SK-N-SH (cell line): ENCODE measurements around the gene SCG2. TPM values are rescaled to one million over a fixed set of nuclear protein-coding genes. Genes with fewer than 3 reads are reported as not detected.

ENCODE experiments used
- CTCF ChIA-PET: fragments of 300-600, 350-600 bp; formaldehyde crosslinking; extraction: SDS; loops from one replicate; lab custom pipeline; 2021; lab: Yijun Ruan, JAX
- POLR2A ChIA-PET: fragments of 350-600 bp; sonication (Branson Sonifier 250); formaldehyde crosslinking; extraction: SDS; loops from one replicate; lab custom pipeline; 2020; ENCODE audit warnings: antibody characterized with exemption, inconsistent platforms; lab: Yijun Ruan, JAX
- DNase-seq: peaks from one replicate; pipeline ENCODE4 v3.0.0; 2012
- H2AFZ ChIP-seq: fragments of 200-600 bp; sonication (generic); 2 replicates; pipeline ENCODE4 v1.8.1; 2016; ENCODE audit warnings: antibody characterized with exemption, mild to moderate bottlenecking, low read depth
- H3F3A ChIP-seq: fragments of 200-600 bp; sonication (generic); replicated peaks from 2 replicates; pipeline ENCODE3; 2016; ENCODE audit warnings: antibody characterized with exemption, mild to moderate bottlenecking; ENCODE audit not compliant: insufficient read depth
- H3K27ac ChIP-seq, 2 experiments: fragments of 200-500 bp in 1 of 2; fragments of 200-600 bp in 1 of 2; sonication (Bioruptor generic) in 1 of 2; sonication (generic), shearing (Covaris generic) in 1 of 2; 2 replicates each; pipeline versions ENCODE4 v1.5.1 to v1.6.1; 2014 to 2016; ENCODE audit warnings: low read depth in 2 of 2, inconsistent platforms in 1 of 2, low read length in 1 of 2, mild to moderate bottlenecking in 1 of 2, mixed read lengths in 1 of 2
- H3K27me3 ChIP-seq: fragments of 200-600 bp; sonication (generic), shearing (Covaris generic); 2 replicates; pipeline ENCODE4 v1.6.1; 2016; ENCODE audit warnings: mixed run types; ENCODE audit not compliant: insufficient read depth
- H3K36me3 ChIP-seq, 2 experiments: fragments of 200-500 bp in 1 of 2; fragments of 200-600 bp in 1 of 2; sonication (Bioruptor generic) in 1 of 2; sonication (generic) in 1 of 2; replicated peaks in 1 of 2; 2 replicates each; pipeline versions ENCODE3 to v1.5.1; 2014 to 2016; ENCODE audit warnings: low read length in 1 of 2, mild to moderate bottlenecking in 1 of 2; ENCODE audit not compliant: insufficient read depth in 2 of 2, control insufficient read depth in 1 of 2
- H3K4me1 ChIP-seq, 2 experiments: fragments of 200-500 bp in 1 of 2; fragments of 200-600 bp in 1 of 2; sonication (Bioruptor generic) in 1 of 2; sonication (generic), shearing (Covaris generic) in 1 of 2; 2 replicates each; pipeline versions ENCODE4 v1.5.1 to v1.6.1; 2014 to 2016; ENCODE audit warnings: low read depth in 1 of 2, low read length in 1 of 2, mixed run types in 1 of 2; ENCODE audit not compliant: insufficient read depth in 2 of 2, control insufficient read depth in 1 of 2
- H3K4me2 ChIP-seq: fragments of 200-600 bp; sonication (generic), shearing (Covaris generic); 2 replicates; pipeline ENCODE4 v1.6.1; 2017; ENCODE audit warnings: mixed run types
- H3K4me3 ChIP-seq, 2 experiments: fragments of 200-500 bp in 1 of 2; fragments of 200-600 bp in 1 of 2; sonication (Bioruptor generic) in 1 of 2; sonication (generic), shearing (Covaris generic) in 1 of 2; 2 replicates each; pipeline versions ENCODE4 v1.5.1 to v1.8.1; 2014 to 2016; ENCODE audit warnings: low read depth in 2 of 2, inconsistent platforms in 1 of 2, low read length in 1 of 2, mild to moderate bottlenecking in 1 of 2, mixed read lengths in 1 of 2, moderate library complexity in 1 of 2
- H3K79me2 ChIP-seq: fragments of 200-600 bp; sonication (generic); 2 replicates; pipeline ENCODE4 v1.8.1; 2017; ENCODE audit warnings: mild to moderate bottlenecking; ENCODE audit not compliant: insufficient read depth
- H3K9ac ChIP-seq: fragments of 200-600 bp; sonication (generic); 2 replicates; pipeline ENCODE4 v1.6.1; 2017; ENCODE audit warnings: mixed run types
- H3K9me2 ChIP-seq: fragments of 200-600 bp; sonication (generic); 2 replicates; pipeline ENCODE4 v1.6.1; 2017; ENCODE audit warnings: mixed run types
- H3K9me3 ChIP-seq: fragments of 200-600 bp; sonication (generic); 2 replicates; pipeline ENCODE4 v1.6.1; 2017; ENCODE audit warnings: mixed run types, mild to moderate bottlenecking, moderate library complexity
- H4K20me1 ChIP-seq: fragments of 200-600 bp; sonication (generic); 2 replicates; pipeline ENCODE4 v1.6.1; 2017; ENCODE audit warnings: mild to moderate bottlenecking, mixed run types; ENCODE audit not compliant: insufficient read depth
- EP300 ChIP-seq, 2 experiments: IDR thresholded peaks; 2 replicates each; pipeline versions ENCODE4 v1.4.0 to v1.6.1; 2012; ENCODE audit warnings: borderline replicate concordance in 1 of 2, low read depth in 1 of 2, low read length in 1 of 2
- GABPA ChIP-seq: IDR thresholded peaks from 2 replicates; pipeline ENCODE4 v1.4.0; 2012; ENCODE audit warnings: low read depth, mild to moderate bottlenecking
- NFIC ChIP-seq: IDR thresholded peaks from 2 replicates; pipeline ENCODE4 v1.4.0; 2012; ENCODE audit warnings: borderline replicate concordance
- POLR2AphosphoS5 ChIP-seq: IDR thresholded peaks from 2 replicates; pipeline ENCODE4 v1.6.1; 2012; ENCODE audit warnings: low read depth, low read length
- RAD21 ChIP-seq: IDR thresholded peaks from 2 replicates; pipeline ENCODE4 v1.6.1; 2012; ENCODE audit warnings: mild to moderate bottlenecking, low read length
- RCOR1 ChIP-seq: fragments of 150-350 bp; IDR thresholded peaks from 2 replicates; pipeline ENCODE4 v1.6.1; 2017; ENCODE audit warnings: antibody characterized with exemption, low read length
- SMC3 ChIP-seq: IDR thresholded peaks from 2 replicates; pipeline ENCODE4 v1.6.1; 2012; ENCODE audit warnings: low read depth, low read length, improper control_type of control experiment
- whole genome bisulfite sequencing: methylation state at CpG from one replicate; pipeline ENCODE4 v1.1.6; 2017; ENCODE audit warnings: low lambda C conversion rate; 5-methylcytosine and 5-hydroxymethylcytosine counted together
- polyA plus RNA-seq, 3 experiments: library from polyadenylated mRNA; depleted of rRNA; stranded (reverse); fragments of >200 nt; gene quantifications; 2 replicates each; pipeline ENCODE4 v1.2.3, GENCODE V29; 2012
- TF ChIP-seq, protein P1 (sequence below): fragments of 200-600 bp; sonication (generic); IDR thresholded peaks from 2 replicates; pipeline ENCODE4 v1.6.1; 2017; ENCODE audit warnings: antibody characterized with exemption, mild to moderate bottlenecking, moderate library complexity
- TF ChIP-seq, protein P2 (sequence below): IDR thresholded peaks from 2 replicates; pipeline ENCODE4; 2012
- TF ChIP-seq, protein P3 (sequence below): IDR thresholded peaks from 2 replicates; pipeline ENCODE4 v1.4.0; 2012; ENCODE audit warnings: low read depth, borderline replicate concordance
- TF ChIP-seq, protein P4 (sequence below): IDR thresholded peaks from 2 replicates; pipeline ENCODE4 v1.4.0; 2012; ENCODE audit warnings: low read depth, borderline replicate concordance

Gene SCG2
- polyA plus RNA-seq, 1 of the 3 experiments (the other 2 are of a cell fraction), result 373 TPM

DNA sequence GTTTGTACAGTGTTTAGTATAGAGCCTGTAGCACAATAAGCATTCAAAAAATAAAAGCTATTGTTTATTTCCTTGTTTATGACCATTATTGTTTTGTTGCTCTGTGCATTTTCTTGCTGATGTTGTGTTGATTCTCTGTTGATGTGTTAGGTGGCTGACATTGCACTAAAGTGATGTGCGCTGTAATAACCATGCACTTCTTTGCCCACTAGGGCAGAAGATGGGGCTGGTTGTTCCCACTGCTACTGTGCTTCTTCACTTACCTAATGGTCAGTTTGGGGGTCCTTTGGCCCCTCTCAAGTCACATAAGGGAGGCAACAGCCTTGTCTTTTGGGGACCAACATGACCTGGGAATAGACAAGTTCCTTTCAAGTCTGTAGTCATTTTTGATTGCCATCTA lies 6.0 kb downstream of the SCG2 start:
- no peak overlapping the region for H2AFZ ChIP-seq
- H3K27ac ChIP-seq, result peak overlapping the region; percentile 64 to 95
- no peaks in the 10 kb centered on the region for H3K27me3 ChIP-seq
- peaks cover 41% of the 10 kb centered on the region for H3K79me2 ChIP-seq
- H3K9me3 ChIP-seq, result no peaks in the 10 kb centered on the region
- TF ChIP-seq, protein P1, sequence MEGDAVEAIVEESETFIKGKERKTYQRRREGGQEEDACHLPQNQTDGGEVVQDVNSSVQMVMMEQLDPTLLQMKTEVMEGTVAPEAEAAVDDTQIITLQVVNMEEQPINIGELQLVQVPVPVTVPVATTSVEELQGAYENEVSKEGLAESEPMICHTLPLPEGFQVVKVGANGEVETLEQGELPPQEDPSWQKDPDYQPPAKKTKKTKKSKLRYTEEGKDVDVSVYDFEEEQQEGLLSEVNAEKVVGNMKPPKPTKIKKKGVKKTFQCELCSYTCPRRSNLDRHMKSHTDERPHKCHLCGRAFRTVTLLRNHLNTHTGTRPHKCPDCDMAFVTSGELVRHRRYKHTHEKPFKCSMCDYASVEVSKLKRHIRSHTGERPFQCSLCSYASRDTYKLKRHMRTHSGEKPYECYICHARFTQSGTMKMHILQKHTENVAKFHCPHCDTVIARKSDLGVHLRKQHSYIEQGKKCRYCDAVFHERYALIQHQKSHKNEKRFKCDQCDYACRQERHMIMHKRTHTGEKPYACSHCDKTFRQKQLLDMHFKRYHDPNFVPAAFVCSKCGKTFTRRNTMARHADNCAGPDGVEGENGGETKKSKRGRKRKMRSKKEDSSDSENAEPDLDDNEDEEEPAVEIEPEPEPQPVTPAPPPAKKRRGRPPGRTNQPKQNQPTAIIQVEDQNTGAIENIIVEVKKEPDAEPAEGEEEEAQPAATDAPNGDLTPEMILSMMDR, result peak; percentile 20; the same call in 1 of the 2 replicates
- no peak for TF ChIP-seq GABPA
- TF ChIP-seq, all 33 proteins: peak for 1
- Histone ChIP-seq H3F3A (peaks cover 59% of the 10 kb centered on the region), H3K9ac (no peak overlapping the region), H3K4me2 (peak overlapping the region; percentile 73; the same call in 1 of the 2 replicates), H3K4me1 (peaks cover 27 to 32% of the 10 kb centered on the region in 2 experiments), H3K9me2 (no peaks in the 10 kb centered on the region), H3K36me3 (peaks cover 36 to 47% of the 10 kb centered on the region in 2 experiments), H3K4me3 (no peak overlapping the region), H4K20me1 (no peaks in the 10 kb centered on the region)
- no peak for DNase-seq
- 100% methylated on average over 1 of the region's 1 CpG for WGBS
- CTCF ChIA-PET, result interaction anchor here (1.0 to 1.9 kb wide), 2 partner anchors 12 to 624 kb away, joined by 3 to 6 read pairs; no protein-coding TSS in a partner anchor
- POLR2A ChIA-PET, result no interaction called here

DNA sequence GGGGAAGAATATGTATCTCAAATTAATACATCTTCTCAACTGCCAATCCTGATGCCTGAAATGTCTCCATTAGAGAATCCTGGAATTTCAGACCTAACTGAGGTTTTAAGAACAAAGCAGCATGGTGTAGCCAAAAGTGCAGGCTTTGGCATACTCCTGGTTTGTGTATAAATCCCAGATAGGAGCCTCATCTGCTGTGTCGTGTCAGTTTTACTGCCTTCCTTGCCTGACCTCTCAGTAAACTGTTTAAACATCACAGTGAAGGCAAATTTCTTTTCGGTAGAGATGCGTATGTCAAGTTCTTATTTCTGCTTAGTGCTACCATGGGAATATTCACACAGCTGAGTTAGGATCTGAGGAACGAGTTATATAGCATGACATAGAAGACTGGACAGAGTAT lies 7.3 kb downstream of the SCG2 start:
- H3K36me3 ChIP-seq, result peaks cover 36 to 41% of the 10 kb centered on the region in 2 experiments
- H3K9me3 ChIP-seq, result no peaks in the 10 kb centered on the region
- no peak overlapping the region for H3K4me3 ChIP-seq
- H3K9me2 ChIP-seq, result no peaks in the 10 kb centered on the region
- H3K79me2 ChIP-seq, result peaks cover 27% of the 10 kb centered on the region
- H3F3A ChIP-seq, result peaks cover 56% of the 10 kb centered on the region
- 78% methylated on average over 4 of the region's 4 CpGs for WGBS
- H3K27me3 ChIP-seq, result no peaks in the 10 kb centered on the region
- H2AFZ ChIP-seq, result no peak overlapping the region
- peaks cover 31 to 32% of the 10 kb centered on the region in 2 experiments for H3K4me1 ChIP-seq
- CTCF ChIA-PET, result interaction anchor here (0.8 to 1.9 kb wide), 2 partner anchors 10 to 136 kb away, joined by 5 to 6 read pairs; no protein-coding TSS in a partner anchor
- DNase-seq, result no peak
- TF ChIP-seq POLR2AphosphoS5 (peak; percentile 77; the same call in 1 of the 2 replicates), NFIC (no peak)
- TF ChIP-seq, protein P2, sequence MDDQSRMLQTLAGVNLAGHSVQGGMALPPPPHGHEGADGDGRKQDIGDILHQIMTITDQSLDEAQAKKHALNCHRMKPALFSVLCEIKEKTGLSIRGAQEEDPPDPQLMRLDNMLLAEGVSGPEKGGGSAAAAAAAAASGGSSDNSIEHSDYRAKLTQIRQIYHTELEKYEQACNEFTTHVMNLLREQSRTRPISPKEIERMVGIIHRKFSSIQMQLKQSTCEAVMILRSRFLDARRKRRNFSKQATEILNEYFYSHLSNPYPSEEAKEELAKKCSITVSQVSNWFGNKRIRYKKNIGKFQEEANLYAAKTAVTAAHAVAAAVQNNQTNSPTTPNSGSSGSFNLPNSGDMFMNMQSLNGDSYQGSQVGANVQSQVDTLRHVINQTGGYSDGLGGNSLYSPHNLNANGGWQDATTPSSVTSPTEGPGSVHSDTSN, result 0 out of 2 replicates have a peak, but pooled peaks have one; percentile 21
- TF ChIP-seq, all 33 proteins: peak for 2
- POLR2A ChIA-PET, result no interaction called here
- H3K4me2 ChIP-seq, result no peak overlapping the region
- H3K27ac ChIP-seq, result peak overlapping the region; percentile 65 to 95
- H3K9ac ChIP-seq, result no peak overlapping the region
- H4K20me1 ChIP-seq, result no peaks in the 10 kb centered on the region

DNA sequence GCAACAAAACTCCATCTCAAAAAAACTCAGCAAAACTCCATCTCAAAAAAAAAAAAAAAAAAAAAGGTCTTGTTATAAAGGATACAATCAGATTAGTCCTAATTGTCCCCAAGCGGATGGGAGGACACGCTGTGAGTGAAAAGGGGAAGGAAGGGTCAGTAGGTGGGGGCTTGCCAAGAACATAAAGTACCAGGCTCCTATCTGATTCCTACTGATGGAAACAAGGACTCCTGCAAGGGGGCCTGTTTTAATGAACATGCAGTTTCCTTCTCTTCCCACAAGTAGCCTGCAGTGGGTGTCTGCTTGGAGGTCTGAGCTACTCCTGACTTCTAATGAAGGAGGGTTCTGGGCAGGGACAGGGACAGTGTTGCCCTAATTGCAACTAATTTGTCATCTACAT lies 7.9 kb downstream of the SCG2 start:
- no peak overlapping the region for H3K4me2 ChIP-seq
- 71% methylated on average over 2 of the region's 2 CpGs for WGBS
- TF ChIP-seq, protein P3, sequence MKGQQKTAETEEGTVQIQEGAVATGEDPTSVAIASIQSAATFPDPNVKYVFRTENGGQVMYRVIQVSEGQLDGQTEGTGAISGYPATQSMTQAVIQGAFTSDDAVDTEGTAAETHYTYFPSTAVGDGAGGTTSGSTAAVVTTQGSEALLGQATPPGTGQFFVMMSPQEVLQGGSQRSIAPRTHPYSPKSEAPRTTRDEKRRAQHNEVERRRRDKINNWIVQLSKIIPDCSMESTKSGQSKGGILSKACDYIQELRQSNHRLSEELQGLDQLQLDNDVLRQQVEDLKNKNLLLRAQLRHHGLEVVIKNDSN, result no peak
- TF ChIP-seq RCOR1, result 0 out of 2 replicates have a peak, but pooled peaks have one; percentile 19
- peak; percentile 11; the same call in 1 of the 2 replicates for TF ChIP-seq SMC3
- peak; percentile 9; the same call in 1 of the 2 replicates for TF ChIP-seq RAD21
- TF ChIP-seq, protein P4, sequence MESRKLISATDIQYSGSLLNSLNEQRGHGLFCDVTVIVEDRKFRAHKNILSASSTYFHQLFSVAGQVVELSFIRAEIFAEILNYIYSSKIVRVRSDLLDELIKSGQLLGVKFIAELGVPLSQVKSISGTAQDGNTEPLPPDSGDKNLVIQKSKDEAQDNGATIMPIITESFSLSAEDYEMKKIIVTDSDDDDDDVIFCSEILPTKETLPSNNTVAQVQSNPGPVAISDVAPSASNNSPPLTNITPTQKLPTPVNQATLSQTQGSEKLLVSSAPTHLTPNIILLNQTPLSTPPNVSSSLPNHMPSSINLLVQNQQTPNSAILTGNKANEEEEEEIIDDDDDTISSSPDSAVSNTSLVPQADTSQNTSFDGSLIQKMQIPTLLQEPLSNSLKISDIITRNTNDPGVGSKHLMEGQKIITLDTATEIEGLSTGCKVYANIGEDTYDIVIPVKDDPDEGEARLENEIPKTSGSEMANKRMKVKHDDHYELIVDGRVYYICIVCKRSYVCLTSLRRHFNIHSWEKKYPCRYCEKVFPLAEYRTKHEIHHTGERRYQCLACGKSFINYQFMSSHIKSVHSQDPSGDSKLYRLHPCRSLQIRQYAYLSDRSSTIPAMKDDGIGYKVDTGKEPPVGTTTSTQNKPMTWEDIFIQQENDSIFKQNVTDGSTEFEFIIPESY, result no peak
- peak in 1 of 2 experiments; percentile 51; a peak in 2 of 4 replicates for TF ChIP-seq EP300 (IDR thresholded peaks at IDR 0.05; ENCODE audit: borderline replicate concordance in 1 of 2, low read depth in 1 of 2, low read length in 1 of 2)
- TF ChIP-seq, all 33 proteins: peak for 4
- CTCF ChIA-PET, result interaction anchor here (0.8 to 1.9 kb wide), 2 partner anchors 10 to 135 kb away, joined by 5 to 6 read pairs; no protein-coding TSS in a partner anchor
- peak; percentile 44 for DNase-seq
- Histone ChIP-seq H3K9me2 (no peaks in the 10 kb centered on the region), H3K79me2 (peaks cover 22% of the 10 kb centered on the region), H2AFZ (no peak overlapping the region), H3K36me3 (peaks cover 33 to 35% of the 10 kb centered on the region in 2 experiments), H3K9me3 (no peaks in the 10 kb centered on the region), H3K27ac (peak overlapping the region; percentile 65 to 95; a peak in 3 of 4 replicates), H3K4me3 (no peak overlapping the region), H3F3A (peaks cover 50% of the 10 kb centered on the region), H3K4me1 (peaks cover 26 to 32% of the 10 kb centered on the region in 2 experiments), H3K9ac (no peak overlapping the region), H3K27me3 (no peaks in the 10 kb centered on the region), H4K20me1 (no peaks in the 10 kb centered on the region)
- POLR2A ChIA-PET, result no interaction called here
